Stimulated activated CD8-positive, alpha-beta memory T cell treated with anti-CD3 and anti-CD28 coated beads, Interleukin-4, amount 100 ng/mL, for 4 hours (primary cell): ENCODE data around the gene SYVN1.
"Not testable (repeated sequence)": the region's sequence is repeated elsewhere in the genome, so short reads cannot be mapped to it uniquely, and the experiment has no call there.

Source experiments
- DNase-seq, 2 donors: peaks; one replicate each; pipeline ENCODE4 v3.0.0-alpha.2; 2020; ENCODE audit warnings: low read depth in 2 of 2, low spot score in 1 of 2

The SYVN1 gene

DNA sequence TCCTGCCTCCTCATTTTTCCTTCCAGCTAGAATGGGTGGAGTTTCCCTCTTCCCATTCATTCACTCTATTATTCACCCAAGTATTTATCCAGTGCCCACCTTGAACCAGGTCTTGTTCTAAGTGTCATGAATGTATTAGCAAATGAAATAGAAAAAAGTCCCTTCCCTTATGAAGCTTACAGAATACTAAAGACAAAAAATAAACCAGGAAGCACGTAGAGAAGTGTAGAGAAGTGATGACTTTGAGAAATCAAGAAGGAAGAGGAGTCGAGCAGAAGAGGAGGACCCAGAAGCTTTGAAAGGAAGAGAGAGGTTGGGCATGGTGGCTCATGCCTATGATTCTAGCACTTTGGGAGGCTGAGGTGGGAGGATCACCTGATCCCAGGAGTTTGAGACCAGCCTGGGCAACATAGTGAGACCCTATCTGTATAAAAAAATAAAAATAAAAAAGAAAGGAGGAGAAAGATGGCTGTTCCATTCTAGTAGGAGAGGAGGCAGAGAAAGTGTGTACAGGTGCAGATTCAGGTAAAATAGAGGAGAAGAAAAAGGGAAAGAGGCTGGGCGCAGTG is 17.1 kb upstream of the SYVN1 start:
- DNase-seq = no peak

DNA sequence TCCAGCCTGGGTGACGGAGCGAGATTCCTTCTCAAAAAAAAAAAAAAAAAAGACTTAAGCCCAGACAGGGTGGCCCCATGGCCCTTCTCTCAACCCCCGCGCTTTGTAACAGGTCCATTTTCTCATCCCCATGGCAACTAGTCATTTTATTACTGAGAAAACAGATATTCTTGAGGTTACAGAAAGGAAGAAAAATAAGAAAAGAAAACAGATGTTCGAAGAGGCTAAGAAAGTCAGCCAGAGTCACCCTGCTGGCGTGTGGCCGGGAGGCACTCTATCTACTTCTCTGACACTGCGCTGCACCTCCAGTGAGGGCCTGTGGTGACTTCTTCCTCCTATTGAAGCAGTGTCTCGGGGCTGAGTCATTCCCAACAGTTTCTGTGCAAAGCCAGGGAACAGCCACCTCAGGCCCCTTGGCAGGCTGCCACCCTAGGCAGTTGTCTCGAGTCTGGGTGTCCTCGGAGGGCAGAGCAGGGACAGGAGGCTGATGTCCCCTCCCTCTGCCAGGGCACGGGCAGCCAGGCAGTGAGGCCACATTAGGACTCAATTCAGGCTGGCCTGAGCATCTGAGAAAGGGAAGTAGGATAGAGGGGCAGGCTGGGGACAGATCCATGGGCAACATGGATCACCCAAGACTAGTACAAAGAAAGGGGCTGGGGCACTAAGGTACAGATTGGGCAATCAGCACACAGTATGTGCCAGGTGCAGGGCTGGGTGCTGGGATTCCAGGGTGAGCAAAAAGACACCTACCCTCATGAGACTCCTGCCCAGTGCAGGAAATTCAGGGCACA is 16.4 kb upstream of the SYVN1 start:
- DNase-seq = no peak

DNA sequence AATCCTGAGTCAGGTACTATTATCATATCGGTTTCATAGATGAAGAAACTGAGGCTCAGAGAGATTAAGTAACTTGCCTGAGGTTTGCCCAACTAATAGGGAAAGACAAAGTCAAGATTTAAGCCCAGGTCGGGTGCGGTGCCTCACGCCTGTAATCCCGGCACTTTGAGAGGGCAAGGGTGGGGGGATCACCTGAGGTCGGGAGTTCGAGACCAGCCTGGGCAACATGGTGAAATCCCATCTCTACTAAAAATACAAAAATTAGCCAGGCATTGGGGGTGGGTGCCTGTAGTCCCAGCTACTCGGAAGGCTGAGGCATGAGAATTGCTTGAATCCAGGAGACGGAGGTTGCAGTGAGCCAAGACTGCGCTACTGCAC is 15.8 kb upstream of the SYVN1 start:
- not testable (repeated sequence) for DNase-seq

DNA sequence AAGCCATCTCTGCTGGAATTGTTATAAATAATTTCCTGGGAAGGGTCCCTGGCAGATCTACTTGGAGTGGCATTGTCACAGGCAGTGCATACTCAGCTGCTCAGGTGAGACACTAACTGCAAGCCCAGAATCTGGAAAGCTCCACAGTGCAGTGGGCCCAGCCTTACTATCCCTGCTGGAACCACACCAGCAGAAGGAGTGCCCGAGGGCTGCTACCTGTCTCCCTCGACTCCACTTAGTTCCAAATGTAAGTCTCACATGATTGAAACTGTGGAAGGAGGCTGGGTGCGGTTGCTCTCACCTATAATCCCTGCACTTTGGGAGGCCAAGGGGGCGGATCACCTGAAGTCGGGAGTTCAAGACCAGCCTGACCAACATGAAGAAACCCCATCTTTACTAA is 14.3 kb upstream of the SYVN1 start:
- DNase-seq = no peak

DNA sequence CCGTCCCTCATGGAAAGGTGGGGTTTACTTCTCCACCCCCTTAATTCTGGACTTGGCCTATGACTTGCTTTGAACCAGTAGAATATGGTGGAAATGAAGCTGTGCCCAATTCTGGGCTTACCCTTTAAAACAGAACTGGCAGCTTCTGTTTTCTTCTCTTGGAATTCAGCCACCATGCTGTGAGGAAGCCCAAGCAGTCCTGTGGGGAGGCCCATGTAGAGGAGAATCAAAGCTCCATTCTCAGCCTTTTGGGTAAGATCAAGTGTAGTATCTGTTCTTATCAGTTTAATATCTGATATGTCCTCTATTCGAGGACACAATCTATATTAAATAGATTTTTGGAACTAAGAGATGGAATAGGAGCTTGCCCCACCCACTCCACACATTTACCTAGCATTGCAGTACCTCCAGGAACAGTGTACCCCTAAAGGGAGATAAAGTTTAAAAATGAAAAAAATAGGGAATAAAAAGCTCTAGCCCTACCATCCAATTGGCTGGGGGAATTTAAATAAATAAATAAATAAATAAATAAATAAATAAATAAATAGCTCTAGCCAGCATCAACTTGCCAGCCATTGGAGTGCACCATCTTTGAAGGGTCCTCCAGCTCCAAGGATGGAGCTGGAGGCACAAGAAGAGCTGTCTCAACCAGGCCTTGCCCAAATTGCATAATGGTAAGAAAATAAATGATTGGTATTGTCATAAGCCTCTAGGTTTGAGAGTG is 13.2 kb upstream of the SYVN1 start:
- DNase-seq = no peak

DNA sequence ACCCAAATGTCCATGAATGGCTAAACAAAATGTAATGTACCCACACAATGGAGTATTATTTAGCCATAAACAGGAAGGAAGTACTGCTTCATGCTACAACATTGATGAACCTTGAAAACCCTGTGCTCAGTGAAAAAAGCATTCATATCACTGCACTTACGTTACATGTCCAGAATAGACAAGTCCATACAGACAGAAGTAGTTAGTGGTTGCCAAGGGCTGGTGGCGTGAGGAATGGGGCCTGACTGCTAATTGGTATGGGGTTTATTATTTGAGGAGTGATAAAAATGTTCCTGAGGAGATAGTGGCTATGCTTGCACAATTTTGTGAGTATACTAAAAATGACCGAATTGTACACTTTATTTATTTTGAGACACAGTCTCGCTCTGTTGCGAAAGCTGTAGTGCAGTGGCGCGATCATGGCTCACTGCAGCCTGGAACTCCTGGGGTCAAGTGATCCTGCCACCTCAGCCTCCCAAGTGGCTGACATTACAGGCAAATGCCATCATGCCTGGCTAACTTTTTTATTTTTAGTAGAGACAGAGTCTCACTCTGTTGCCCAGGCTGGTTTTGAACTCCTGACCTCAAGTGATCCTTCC is 7.7 kb upstream of the SYVN1 start:
- DNase-seq = no peak

DNA sequence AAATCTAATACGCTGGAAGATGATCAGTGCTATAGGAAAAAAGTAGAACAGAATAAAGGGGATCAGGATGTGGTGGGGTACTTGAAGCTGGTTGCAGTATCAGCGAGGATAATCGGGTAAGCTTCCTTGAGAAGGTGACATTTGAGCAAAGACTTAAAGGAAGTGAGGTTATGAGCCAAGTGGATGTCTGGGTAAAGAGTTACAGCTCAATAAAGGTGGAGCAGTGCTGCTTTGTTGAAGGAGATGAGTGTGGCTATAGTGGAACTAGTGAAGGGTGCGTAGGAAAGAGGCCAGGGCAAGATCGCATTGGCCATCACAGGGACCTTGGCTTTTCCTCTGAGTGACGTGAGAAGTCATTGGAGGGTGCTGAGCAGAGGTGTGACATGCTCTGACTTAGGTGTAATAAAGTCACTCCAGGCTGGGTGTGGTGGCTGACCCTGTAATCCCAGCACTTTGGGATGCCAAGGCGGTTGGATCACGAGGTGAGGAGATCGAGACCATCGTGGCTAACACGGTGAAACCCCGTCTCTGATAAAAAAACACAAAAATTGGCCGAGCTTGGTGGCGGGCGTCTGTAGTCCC is 2.3 kb upstream of the SYVN1 start:
- DNase-seq = no peak

DNA sequence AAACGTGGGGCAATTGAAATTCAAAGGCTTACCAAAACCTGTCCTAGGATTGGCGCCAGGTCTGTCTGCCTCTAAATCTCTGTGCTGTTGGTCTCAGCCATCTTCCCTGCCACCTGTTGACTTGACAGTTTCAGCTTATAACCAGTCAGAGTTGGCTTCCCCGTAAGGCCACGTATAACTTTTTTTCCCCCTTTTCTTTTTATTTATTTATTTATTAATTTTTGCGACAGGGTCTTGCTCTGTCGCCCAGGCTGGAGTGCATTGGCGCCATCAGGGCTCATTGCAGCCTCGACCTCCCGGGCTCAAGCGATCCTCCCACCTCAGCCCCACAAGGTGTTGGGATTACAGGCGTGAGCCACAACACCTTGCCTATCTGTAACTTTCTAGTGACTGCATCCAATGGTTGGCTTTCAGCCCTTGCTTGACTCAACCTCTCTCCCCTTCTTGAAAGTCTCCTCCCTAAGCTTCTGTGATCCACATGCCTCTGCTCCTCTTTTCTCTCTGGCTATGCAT is 1.4 kb upstream of the SYVN1 start:
- DNase-seq = no peak

DNA sequence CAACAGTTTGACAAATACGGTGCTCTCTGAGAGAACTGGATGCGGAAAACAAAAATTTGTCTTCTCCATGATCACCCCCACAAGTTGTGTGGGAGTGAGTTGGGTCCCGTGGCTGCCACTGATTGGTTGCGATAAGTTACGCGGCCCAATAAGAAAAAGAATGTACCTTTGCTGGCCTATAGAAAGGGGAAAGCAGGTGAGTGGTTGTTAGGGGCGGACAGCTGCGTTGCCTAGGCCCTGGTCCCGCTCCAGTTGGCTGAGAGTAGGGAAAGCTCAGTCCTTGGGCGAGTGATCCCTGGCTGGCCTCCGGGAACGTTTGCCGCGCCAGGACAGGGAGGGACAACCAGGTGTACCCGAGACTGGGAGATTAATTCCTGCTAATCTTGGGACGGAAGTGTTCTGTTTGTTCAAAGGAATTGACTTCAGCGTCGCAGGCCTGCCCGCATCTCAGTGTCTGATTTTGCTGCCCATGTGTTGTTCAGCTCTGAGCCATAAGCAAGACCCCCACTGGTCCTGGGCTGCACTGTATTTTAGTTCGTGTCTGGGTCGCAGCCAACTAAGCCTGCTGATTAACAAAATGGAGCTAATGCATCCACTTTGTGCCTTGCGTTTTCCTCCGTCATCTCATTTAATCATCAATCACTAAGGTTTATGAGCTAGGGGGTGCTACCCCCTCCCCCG is 773 bp upstream of the SYVN1 start:
- DNase-seq = peak; percentile 52 to 71

DNA sequence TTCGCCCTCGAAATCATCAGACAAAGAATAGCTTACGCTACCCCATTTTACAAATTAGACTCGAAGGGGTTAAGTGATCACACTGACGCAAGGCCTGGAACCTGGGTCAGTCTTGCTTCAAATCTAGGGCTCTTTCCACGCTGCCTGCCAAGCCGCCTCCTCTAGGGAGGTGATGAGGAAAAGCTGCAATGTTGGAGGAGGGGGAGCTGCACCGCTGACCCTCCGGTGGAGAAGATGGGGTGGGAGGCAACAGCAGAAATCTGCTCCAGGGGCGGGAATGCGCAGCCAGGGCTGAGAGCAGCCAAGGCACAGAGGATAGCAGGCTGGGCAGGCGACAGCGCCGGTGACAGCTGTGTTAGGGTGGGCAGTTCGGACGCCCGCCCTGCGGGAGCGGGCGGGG is 595 bp downstream of the SYVN1 start:
- no peak for DNase-seq

DNA sequence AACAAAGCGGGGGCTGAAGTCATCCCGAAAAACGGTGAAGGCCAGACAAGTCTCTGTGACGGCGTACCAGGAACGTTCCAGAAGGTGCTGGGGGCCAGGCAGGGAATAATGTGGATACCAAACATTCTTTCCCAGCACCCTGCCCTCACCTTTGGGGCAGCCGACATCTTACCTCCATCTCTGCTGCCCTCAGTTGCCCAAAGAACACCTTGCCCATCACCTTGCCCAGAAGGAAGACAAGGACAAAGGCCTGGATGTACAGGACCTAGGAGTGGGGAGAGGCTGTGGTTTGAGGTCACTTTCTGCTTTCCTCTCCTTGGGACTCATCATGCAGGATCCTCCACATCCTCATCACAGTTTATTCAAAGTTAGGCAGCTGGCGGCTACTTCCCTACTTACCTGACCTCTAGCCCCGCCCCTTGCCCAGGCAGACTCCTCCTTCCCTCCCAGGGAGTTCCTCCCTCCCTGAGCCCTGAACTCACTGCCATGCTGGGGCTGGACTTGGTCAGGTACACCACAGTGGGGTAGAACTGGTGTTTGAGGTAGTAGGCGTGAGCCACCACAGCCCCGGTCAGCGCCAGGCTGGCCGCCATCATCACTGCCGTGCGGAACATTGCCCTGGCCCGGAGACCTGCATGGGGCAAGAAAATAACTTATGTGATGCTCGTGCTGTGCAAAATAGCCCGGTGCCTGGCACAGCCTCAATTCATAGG is 1.2 kb downstream of the SYVN1 start:
- DNase-seq = no peak

DNA sequence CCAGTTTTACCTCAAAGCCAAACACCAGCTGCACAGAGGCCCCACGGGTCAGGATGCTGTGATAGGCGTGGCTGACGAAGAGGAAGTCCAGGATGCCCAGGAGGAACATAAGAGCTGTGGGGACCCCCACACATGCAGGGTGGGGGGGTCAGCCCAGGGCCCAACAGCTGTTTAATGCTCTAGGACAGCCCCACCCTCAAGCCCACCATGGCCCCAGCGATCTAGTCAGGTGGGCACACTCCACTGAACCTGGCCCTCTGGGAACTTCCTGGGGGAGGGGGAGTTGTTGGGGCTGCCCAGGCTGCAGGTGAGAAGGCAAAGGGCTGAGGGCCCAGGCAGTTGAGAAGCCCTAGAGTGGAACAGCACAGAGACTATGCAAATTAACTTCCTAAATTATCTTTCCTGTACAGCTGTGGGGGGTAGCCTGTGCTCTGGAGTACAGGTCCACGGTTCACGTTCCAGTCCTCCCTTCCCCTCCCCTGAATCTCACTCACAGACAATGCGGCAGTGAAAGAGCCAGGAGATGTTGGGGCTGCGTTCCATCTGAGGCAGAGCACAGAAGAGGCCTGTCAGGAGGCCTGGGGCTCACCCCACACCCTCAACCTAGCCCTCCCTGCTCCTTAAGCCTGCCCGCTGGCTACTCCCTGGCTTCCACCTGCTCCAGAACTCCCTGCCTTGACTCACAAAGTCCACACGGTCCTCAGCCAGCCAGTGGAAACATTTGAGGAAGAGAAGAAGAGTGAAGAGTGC is 1.9 kb downstream of the SYVN1 start:
- no peak for DNase-seq

DNA sequence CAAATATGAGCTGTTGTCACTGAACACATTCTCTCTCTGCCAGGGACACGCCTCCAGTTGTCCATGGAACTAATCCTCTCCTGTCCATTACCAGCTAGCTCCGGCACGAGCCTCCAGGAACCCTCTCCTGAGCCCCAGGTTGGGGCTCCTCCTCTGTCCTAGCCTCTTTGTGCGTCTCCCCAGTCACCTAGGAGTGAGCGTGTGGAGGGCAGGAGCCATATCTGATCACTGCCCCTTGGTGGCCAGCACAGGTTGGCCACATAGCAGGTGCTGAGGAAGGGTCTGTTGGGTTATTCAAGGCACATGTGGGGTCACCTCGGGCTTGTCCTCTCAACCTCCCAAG is 2.5 kb downstream of the SYVN1 start:
- no peak for DNase-seq

DNA sequence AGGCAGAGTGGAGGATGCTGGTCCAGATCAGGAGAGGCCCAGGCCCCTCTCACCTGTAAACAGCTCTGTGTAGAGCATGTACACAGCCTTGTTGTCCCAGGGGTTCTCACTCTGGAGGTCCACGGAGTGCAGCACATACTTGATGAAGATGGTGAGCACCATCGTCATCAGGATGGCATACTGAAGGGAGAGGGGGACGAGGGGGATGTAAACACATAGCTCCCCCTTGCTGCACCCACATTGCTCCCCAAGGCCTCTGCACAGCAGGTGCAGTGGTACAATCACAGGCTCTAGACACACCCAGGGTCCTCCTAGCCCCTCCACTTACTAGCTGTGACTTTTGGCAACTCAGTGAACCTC is 2.9 kb downstream of the SYVN1 start:
- DNase-seq = no peak

DNA sequence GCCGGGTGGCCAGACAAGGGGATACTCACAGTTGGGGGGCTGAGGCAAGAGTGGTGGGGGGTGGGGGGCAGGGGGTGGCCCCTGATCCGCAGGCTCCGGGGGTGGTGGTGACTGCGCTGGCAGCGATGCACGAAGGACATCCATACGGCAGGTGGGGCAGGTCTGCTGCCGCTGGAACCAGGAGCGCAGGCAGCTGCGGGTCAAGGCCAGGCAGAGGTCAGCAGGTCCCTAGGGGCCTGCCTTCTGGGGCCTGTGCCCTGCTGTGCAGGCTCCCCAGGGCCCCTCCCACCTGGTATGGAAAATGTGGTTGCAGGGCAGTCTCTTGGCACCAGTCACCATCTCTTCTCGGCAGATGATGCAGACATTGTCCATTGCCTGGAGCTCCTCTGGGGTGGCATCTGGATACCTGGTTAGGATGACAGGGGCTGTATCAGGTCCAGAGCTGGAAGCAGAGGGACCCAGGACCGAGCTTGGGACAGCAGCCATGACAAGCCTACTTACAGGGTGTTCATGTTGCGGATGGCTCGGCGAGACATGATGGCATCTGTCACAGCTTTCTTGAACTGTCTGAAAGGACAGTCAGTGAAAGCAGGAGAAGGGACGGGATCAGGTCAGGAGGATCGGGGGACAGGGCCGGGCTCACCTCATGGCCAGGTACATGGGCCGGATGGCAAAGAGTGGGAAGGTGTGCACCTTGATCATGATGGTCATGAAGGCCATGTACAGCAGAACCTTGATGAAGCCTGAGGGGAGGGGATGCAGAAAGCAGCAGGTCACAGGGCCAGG is 3.5 kb downstream of the SYVN1 start:
- DNase-seq = no peak

DNA sequence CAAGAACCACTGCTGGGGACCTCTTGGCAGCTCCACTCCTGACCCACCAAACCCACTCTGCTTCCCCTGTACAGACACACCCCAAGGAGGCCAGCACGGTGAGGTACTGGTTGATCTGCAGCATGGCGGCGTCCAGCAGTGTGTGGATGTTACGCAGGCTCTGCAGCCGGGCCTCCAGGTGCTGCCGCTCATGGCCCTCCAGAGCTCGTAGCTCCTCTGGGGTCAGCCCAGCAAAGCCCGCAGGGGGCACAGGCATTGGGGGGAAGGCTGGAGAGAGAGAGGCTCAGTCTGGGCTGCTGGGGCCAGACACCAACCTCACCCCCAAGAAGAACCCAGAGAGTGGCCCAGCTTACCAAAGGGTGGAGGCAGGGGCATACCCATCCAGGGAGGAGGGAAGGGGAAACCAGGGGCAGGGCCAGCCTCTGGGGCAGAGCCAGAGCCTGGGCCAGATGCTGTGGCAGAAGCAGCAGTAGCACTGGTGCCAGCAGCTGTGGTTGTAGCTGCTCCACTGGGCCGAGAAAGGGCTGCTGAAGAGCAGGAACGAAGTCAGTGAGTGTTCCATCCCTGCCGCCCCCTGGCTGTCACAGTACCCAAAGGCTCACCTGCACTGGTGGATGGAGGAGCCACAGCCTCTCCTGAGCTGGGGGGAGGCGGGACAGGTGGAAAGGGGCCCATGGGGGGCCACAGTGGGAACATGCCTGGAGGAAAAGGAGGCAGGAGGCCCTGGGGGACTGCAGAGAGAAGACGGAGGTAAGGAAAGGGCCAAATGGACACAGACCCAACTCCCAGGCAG is 4.5 kb downstream of the SYVN1 start:
- no peak for DNase-seq

DNA sequence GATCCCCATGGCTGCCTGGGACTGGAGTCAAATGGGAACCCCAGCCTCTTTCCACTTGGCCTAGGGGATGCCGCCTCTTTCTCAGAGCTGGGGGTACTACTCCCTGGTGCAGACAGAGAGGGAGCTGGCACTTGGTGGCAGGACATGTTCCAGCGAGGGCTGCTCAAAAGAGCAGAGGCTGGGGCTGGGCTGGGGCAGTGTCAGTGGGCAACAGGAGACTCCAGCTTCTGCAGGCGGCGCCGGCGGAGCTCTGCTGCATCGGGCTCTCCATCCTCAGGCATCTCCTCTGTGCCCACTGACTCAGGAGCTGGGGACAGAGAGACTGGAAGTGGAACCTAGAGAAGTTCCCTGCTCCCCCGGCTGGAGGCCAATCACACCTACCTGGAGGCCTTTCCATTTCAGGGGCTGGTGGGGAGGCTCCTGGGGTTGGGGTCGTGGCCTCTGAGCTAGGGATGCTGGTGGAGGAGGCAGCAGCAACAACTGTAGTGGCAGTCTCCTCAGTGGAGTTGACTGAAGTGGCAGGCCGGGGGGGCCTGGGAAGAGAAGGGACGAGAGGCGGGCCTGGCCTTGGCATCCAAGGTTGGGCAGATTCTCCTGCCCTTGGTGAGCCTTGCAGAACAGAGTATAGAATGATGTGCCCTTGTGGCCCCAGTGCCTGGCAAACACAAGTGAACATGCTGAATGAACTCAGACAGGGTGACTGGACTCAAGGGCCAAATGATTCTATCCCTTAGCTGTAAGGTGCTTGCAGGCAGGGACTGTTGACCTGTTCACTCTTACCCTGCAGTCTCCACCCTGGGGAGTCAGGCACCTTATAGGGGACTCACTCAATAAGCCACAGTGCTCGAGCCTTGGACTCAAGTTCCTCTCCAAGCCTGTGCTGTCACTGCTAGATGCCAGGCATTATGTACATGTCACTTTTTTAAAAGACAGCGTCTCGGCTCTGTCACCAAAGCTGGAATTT is 5.9 kb downstream of the SYVN1 start:
- DNase-seq = no peak
